ENCODE measurements around the gene TXN2.
A peak's percentile ranks its signal among the peaks of the same experiment; 100 is the strongest.
"Not testable (repeated sequence)": the region's sequence is repeated elsewhere in the genome, so short reads cannot be mapped to it uniquely, and the experiment has no call there.

The TXN2 gene

DNA sequence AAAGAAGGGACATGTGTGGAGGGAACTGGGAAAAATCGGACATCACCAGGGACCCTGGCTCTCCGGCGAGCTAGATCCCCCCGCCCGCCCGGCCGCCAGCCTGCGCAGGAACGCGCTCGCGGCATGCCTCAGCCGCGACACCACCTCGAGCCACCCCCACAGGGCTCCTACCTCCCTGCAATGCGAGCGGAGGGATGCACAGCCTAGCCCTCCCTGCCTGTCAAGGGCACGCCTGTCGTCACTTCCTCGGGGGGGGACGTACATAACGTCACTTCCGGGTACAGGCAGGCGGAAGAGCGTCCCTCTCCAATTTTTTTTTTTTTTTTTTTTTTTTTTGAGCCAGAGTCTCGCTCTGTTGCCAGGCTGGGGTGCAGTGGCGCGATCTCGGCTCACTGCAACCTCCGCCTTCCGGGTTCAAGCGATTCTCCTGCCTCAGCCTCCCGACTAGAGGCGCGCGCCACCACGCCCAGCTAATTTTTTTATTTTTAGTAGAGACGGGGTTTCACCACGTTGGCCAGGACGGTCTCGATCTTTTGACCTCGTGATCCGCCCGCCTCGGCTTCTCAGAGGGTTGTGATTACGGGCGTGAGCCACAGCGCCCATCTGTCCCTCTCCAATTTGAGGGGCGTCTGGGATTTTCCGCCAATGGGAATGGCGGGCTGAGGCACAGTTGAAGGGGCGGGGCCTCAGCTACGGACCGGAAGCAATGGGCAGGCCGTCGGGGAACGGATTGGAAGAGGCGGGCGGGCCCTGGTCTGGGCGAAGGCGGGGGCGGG, at the start of gene TXN2:
TSS of gene TXN2 (minus strand) at position 248 of the 776 bp plus-strand sequence. CDS start 803 bp downstream, outside the sequence.
- DNase-seq: peak; percentile 97

DNA sequence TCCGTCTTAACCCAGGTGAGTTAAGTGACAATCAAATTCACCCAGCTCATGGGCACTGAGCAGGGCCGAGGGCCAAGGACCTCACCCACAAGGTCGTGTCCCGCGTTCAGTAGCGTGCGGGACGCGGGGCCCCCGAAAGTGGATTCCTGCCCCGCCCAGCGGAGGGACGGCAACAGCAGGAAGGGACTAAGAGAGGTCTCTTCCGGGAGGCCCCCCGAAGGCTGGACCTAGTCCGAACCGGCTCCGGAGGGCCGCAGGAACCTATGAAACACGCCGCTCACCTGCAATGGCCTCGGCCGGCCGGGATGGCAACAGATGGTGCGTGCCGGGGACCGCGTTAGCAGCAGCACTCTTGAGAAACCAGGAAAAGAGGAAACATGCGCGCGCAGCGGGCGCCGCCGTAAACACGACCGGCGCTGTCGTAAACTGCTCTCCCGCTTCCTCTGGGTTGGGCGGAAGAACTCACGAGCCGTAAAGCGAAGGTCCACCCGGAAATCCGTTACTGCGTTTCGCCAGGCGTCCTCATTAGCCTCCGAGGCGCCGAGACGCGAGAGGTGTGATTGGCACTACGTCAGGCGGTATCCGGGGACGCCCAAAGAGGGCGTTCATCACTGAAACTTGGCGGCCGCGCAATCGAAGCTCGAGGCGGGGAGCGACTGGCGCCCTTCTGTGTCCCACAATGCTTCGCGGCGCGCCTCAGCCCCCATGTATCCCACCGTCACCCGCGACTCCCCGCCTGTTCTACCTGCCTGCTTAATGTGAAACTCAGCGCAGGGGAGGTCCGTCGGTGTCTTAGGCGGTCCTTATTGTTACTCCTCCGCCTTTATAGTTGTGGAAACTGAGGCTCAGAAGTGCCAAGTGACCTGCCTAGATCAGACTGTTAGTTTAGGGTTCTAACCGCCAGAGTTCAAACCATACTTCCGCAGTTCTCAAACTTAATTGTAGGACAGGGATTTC, 47.6 kb upstream of the TXN2 start, which contains the start of gene EIF3D:
TSS of gene EIF3D (minus strand) at position 372 of the 957 bp plus-strand sequence. CDS start 3,045 bp downstream, outside the sequence.
- DNase-seq: peak; percentile 99

GRCh38 chr22:36528341-36528740, 46.9 kb upstream of the TXN2 start:
- DNase-seq: no peak

- DNase-seq: no peak
These were observed 41.2 kb upstream of the TXN2 start for GRCh38 chr22:36522662-36523061.

DNA sequence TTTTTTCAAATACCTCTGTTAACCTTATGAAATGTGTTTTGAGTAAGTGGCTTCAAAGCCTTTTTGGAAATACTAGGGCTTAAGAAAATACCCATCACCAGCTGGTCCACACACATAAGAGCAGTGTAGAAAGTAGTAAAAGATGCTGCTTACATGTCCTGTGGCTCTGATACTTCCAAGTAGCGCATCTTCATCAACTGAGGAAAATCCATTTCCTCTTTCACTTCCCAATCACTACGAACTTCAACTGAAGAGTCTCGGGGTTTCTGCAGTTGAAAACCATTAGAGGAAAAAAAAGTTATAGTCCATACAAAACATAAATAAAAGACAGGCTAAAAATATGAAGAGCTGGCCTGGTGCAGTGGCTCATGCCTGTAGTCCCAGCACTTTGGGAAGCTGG, 39.0 kb upstream of the TXN2 start:
- DNase-seq: no peak

DNA sequence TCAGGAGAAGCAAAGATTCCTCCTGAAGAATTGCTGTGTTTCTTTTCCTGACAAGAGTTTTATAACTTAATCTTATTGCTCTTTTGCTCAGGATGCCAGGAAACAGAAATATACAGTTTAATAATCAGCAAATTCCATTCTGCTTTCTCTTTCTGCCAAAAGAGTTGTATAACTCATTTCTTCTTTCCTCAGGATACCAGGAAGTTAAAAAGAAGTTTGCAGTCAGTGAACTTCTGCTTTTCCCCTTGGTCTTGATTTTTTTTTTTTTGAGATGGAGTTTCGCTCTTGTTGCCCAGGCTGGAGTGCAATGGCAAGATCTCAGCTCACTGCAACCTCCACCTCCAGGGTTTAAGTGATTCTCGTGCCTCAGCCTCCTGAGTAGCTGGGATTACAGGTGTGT, 38.5 kb upstream of the TXN2 start:
- not testable (repeated sequence) for DNase-seq

DNA sequence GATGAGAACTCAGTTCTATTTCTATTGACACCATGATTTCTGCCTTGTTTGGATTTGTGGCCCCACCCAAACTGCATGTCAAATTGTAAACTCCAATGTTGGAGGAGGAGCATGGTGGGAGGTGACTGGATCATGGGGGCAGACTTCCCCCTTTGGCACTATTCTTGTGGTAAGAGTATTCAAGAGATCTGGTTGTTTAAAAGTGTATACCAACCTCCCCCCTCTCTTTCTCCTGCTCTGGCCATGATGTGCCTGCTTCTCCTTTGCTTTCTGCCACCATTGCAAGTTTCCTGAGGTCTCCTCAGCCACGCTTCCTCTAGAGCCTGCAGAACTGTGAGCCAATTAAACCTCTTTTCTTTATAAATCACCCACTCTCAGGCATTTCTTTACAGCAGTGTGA, 33.3 kb upstream of the TXN2 start:
- DNase-seq: no peak

GRCh38 chr22:36512991-36513390, 31.6 kb upstream of the TXN2 start:
- no peak for DNase-seq

- DNase-seq: no peak
These were observed 30.9 kb upstream of the TXN2 start for GRCh38 chr22:36512333-36512732.

DNA sequence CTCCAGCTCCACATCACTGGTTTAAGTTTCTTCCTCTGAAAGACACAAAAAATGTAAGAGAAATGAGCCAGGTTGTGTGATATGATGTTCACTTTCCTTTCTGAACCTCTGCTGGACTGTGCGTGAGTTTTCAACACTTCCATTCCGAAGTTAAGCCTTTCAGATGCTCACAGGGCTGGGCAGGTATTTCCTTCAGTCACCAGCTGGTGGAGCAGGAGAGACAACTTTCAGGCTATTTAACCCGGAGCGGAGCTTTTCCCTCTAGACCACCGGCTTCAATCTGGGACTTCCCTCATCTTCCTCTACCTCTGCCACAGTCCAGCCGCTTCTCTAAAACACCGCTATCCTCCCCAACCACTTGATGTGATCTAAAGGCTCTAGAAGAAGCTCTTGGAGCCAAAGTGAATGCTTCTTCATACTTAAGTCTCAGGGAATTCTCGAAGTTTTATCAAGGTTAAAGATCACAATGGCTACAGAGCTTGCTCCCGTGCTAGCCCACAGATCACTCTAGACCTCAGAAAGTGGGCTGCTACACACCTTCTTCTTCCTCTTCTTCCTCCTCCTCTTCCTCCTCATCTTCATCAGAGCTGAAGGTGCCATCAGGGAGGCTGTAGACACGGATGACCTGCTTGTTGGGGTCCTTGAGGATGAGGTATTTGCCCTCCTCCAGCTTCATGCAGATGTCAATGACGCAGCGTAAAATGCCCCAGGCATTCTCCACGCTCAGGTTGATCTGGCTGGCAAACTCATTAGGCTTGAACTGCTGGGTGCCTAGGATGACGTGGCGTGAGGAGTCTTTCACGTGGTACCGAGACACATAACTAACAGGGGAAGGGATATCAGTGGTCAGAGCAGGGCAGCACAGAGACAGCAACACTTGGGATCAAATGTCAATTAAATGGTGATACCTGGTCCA, 29.8 kb upstream of the TXN2 start:
- DNase-seq: peak; percentile 38

- no peak for DNase-seq
These were observed 28.9 kb upstream of the TXN2 start for GRCh38 chr22:36510384-36510783.

GRCh38 chr22:36507518-36508010, 26.1 kb upstream of the TXN2 start:
- DNase-seq: no peak

GRCh38 chr22:36506637-36507517, 25.4 kb upstream of the TXN2 start, which contains the start of gene FOXRED2:
Gene FOXRED2, minus strand, starts transcription at chr22:36507040. Its CDS starts 618 bp downstream, at chr22:36506422.
- DNase-seq: peak; percentile 92

DNA sequence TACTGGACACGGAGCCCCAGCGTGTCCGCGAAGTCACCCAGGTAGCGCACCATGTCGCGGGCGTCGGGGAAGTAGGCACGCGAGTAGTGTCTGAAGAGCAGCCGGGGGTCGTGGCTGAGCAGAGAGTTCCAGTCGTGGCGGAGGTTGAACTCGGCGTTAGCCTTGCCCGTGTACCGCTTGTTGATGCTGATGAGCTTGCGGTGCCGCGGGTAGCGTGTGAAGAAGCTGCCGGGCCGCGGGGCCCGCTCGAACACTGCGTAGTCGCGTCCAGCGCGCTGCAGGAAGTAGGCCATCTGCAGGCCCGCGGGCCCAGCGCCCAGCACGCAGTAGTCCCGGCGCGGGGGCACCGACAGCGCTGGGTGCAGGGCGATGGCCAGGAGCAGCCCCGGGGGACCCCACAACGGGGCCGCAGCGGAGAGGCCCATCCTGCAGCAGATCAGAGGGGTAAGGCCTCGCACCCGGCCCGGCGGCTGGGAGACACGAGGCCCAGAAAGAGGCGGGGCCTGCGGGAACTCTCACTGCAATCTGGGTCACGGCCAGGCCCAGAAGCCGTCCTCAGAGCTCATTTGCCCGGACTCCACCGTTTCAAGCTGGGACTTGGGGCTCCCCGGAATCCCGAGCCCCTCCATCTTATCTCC, 24.7 kb upstream of the TXN2 start:
- no peak for DNase-seq

DNA sequence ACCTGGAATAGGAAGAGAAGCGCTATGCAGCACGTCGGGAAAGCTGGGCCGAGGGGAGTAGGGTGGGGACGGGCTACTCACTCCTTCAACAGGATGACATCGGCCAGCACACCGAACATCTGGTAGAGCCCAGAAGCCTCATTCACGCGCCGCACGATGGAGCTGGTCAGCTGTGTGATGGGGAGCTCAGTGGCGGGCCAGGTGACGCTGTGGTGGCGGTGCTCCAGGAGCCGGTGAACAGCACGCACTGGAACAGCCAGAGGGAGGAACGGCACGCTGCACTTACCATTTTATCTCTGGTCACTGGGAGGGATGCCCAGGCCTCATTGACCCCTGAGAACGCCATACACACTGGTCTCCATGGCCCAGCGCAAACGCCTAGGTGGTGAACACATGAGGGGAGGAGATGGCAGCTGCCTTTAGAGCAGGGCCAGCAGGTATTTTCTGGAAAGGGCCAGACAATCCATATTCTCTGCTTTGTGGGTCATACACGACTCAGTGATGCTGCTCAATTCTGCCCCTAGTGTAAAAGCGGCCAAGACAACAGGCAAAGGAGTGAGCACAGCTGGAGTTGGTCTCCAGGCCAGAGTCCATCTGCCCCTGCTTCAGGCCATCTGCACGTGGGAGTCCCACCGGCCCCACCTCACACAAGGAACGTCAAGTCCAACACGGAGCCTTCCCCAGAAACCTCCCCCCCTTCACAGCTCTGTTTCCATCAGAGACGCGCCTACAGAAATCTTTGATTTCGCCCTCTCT, 16.6 kb upstream of the TXN2 start:
- DNase-seq: no peak

DNA sequence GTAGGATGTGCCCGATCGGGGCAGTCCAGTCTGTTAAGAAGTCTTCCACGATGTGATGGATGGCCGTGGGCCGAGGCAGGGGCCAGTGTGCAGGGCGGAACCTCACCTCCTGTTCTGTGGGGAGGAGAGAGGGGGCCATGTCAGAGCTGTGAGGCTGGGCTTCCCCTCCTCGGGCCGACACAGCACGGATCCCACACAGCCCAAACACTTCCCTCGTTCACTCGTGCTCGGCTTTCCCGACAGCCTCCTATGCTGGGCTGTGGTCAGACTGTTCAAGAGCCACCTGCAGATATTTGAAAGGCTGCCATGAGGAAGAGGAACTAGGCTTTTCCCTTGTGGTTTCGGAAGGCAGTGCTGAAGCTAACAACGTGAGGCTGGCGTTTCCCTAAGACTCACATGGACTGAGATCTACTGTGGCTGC, 12.3 kb upstream of the TXN2 start:
- no peak for DNase-seq

- no peak for DNase-seq
These were observed 10.7 kb upstream of the TXN2 start for GRCh38 chr22:36492109-36492508.

DNA sequence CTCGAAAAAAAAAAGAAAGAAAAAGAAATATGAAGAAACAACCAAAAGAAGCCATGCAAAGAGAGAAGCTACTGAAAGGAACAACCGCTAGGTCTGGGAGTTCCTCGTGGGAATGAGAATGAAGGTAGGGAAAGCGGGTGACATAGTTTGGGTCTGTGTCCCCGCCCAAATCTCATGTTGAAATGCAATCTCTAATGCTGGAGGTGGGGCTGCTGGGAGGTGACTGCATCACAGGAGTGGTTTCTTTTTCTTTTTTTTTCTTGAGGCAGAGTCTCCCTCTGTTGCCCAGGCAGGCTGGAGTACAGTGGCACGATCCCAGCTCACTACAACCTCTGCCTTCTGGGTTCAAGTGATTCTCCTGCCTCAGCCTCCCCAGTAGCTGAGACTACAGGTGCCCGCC, 9.7 kb upstream of the TXN2 start:
- no peak for DNase-seq

GRCh38 chr22:36486619-36487384, 5.4 kb upstream of the TXN2 start:
- no peak for DNase-seq
